GM18517 (cell line): ENCODE results near the gene WWOX.

Source experiments
- ATAC-seq: cut with Tn5 transposase; IDR thresholded peaks from one replicate; pipeline ENCODE4 v1.9.1; 2021; ENCODE audit warnings: mild to moderate bottlenecking, moderate library complexity; ENCODE audit not compliant: unreplicated experiment

WWOX gene

DNA sequence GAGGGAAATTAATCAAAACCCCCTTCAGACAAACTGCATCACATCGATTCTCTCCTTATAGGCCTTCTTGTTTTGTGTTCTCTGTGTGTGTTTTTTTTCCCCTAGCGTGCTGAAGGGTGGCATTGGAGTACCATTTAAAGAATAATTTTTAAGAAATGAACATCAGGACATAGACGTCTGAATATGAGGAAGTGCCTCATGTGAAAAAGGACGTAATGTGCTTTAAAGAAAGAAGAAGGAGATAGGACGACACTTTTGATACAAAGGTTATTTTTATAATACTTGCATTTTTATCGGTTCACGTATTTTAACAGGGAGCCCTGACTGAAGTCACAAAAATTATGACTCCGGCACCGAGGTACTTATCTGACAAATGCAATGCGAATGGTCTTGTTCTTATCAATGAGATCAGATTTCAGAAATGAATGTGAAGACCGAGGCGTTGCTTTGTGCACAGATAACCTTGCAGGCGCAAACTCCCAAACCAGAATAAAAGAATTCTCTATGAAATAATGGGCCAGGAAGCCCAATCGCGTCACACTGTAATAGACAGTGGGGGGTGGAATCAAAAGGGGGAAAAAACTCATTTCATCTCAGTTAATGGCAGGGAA, 894.8 kb downstream of the WWOX start:
- no peak for ATAC-seq

DNA sequence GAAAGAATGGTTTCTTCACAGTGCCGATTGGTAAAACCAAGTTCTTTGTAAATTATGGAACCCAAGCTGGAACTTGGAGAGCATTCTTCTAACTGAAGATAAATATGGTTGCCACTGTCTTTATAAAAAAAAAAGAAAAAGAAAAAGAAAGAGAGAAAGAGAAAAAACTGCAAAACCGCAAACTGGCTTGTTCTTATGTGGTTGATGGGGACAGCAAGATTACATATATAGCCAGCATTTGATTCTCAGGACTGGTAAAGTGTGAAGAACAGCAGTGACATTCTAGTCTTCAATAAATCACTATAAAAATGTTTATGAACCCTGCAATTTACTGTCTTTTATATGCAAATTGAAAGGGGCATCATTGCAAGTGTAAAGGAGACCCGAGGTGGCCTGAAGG, 896.0 kb downstream of the WWOX start:
- ATAC-seq: no peak

DNA sequence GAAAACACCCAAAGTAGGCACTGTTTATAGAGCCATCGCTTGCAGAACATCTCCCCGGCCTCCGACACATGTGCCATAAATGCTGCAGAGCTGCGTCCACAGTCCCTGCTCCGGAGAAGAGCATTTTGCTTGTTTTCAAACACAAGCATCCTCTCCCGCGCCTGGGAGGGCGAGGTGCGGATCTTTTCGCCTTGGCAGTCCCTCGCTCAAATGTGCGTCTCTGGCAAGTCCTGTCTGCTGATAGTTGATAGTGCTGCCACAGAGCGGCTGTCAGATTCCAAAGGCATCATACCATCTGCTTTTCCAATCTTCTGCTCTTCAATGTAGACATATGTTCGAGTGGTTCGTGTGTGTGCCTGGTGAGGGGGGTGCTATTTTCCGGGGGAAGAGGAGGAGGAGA, 897.3 kb downstream of the WWOX start:
- no peak for ATAC-seq

DNA sequence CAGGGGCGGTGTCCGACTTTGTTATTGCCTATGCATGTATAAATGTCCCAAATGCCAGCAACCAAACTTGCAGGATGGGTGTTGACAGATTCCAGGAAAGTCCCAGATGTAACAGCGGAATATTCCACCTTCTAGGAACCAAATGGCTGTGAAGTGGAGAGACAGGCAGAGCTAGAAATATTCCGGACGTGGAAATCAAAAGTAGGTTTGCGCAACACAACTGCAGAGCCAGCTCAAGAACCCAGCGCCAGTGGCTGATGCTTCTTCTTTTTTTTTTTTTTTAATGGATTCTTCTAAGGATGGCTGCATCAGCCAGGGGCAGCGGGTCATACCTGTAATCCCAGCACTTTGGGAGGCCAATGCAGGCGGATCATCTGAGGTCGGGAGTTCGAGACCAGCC, 899.4 kb downstream of the WWOX start:
- no peak for ATAC-seq

DNA sequence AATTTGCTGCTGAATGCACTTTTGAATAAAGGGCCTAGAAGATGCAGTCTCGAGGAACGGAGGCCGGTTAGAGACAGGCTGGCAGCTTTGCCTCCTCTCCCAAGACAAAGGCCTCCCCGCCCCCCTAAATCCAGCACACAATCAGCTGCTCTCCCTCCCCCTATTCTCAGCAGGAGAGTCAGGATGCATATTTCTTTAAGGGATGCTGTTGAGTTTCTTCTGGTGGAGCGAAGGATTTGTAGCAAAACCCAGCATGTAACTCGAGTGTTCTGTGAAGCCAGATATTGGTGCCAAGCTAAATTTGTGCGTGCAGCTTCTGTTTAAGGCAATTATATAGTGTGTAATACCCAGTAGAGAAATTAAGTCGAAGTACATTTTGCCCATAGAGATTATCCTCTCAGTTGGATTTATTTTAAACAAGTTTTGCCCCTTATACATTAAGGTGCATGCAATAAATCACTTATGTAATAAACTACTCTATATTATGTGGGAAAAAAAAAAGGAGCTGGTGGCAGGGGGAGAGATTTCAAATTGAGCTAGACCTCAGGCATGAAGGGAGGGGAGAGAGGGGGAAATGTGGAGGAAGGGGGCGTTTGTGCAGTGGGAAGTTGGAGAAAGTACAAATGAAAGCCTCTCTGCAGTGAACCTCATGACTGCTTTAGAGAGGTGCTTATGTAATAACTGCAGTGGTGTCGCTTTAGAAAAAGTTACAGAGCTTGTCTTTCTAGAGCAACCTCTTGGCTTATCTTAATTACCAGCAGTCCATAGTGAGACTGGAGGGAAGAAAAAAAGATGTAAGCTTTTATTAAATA, 901.9 kb downstream of the WWOX start:
- no peak for ATAC-seq

DNA sequence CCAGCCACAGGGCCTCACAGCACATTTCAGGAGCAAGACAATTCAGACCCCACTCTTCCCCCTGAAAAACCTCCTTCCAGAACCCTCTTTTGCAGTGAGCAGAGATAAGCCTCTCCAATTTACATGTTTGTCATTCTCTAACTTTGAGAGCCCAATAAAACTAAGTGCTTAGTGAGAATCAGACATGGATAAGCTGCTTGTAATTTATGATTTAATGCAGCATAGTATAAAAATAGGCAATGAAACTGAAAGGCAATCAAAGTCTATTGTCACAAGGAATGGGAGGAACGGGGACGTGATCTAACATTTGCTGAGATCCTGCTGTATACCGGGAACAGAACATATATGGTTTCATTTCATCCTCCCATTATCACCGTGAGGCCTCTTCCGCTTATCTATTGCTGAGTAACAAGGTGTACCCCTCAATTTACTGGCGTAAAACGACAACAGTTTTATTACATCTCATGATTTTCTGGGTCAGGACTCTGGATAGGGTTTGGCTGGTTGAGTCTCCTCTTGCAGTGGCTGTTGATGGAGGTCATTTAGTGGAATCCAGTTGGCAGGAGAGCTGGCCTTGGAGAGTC, 903.7 kb downstream of the WWOX start:
- ATAC-seq: no peak

DNA sequence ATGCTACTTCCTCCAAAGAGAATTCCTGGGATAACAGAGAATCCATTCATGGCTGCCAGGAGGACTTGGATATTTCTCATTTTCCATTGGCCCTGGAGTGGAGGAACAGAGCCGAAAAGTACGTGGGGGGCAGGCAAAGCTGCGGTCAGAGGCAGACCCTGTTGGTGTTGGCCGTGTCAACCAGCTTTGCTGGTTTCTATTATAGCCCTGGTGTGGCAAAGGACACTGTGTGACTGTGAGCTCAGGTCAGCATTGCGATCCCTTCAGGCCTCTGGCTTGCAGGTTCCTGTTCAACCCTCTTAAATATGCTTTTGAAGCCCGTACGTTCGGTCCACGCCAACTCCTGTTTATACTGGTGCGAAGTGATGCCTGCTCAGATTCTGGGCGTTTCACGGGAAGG, 904.9 kb downstream of the WWOX start:
- ATAC-seq: no peak

DNA sequence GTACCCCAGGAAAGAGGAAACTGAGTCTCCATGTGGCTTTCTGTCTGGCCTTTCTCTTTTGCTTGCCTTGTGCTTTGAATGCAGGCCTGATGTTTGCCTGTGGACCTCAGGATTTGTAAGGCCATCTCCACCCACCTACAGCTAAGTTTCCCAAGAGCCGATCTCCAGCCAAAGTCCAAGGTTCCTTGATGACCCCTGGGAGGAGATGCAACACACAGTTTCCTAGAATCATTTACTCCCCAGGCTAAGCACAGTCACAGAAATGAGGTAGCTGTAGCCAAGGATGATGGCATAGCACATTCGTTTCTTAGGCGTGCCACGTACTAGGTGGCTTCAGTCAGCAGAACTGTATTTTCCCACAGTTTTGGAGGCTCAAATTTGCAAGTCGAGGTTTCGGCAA, 905.6 kb downstream of the WWOX start:
- ATAC-seq: no peak

DNA sequence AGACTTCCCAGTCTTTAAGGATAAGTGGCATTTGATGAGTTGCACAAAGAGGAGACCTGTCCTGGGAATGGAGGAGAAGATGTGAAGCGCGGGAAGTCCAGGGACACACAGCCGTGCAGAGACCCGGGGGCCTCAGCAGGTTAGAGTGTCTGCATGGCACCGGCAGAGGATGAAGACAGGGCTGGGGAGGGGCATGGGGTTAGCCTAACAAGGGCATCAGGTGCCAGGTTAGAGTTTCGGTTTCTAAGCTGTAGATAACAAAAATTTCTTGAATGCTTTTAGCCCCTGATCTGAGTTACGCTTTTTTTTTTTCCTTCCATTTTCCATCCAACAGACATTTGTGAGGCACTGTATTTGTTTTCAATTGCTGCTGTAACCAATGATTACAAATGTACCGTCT, 906.8 kb downstream of the WWOX start:
- no peak for ATAC-seq

DNA sequence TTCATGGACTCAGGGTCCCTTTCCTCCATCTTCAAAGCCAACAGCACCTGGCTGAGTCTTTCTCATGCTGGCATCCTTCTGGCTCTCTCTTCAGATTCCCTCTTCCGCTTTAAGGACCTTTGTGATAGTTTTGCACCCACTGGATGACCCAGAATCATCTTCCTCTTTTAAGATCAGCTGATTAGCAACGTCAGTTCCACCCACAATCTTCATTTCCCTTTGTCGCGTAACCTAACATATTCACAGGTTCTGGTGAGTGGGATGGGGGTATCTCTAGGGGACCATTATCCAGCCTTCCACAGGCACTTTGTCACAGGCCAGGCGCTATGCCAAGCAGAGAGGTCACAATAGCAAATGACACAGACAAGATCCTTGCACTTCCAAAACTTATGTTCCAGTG, 907.3 kb downstream of the WWOX start:
- no peak for ATAC-seq

DNA sequence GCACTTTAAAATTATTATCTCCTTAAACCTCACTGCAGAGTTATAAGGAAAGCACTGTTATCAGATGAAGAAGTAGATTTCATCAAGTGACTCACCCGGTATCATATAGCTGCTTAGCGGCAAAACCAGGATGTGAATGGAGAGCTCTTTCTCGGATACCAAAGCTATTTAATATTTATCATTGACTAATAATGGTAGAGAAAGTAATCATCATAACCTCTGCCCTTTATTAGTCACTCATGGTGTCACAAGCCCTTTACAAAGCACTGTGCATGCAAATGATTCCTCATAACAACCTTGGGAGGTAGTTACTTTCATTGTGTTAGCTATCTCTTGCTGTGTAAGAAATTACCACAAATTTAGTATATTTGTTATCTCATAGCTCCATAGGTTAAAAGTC, 908.2 kb downstream of the WWOX start:
- no peak for ATAC-seq

DNA sequence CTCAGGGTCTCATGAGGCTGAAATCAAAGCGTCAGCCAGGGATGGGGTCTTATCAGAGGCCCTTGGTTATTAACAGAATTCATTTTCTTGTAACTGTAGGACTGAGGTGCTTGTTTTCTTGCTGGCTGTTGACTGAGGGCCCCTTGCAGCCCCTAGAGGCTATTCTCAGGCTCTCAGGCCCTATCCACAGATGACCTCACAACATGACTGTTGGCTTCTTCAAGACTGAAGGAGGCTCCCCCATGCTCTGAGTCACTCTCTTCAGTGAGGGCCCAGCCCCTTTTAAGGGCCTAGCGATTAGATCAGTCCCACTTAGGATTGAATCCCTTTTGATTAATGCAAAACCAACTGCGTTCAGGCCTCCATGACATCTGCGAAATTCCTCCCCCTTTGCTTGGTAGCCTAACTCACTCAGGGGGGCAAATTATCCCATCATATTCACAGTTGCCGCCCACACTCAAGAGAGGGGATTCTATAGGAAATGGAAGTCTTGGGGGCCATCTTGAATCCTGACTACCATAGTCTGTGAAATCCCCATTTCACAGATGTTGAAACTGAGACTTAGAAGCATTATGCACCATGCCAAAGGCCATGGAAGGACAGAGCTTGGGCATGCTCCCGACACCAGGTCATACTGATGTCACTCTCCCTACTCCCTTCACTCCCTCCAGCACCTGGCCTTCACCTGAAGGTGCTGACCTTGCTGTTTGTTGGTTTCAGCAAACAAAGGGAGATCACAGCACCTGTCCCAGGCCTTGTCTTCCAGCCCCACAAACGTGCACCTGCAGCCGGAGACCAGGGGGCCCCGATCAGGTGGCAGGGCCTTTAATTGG, 908.8 kb downstream of the WWOX start:
- no peak for ATAC-seq

DNA sequence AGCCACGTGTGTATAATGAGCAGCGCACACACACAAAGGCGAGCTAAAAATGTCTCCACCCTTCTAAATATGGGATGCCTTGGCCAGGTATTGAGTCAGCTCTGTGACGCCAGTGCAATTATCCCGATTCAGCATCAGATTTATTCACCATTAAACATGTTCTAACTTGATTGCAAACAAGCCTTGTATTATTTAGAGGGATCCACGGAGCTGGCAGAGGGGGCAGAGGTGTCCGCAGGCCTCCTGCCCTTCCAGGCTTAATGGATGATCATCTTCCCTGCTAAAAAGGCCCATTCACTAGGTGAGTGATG, 909.4 kb downstream of the WWOX start:
- ATAC-seq: no peak

DNA sequence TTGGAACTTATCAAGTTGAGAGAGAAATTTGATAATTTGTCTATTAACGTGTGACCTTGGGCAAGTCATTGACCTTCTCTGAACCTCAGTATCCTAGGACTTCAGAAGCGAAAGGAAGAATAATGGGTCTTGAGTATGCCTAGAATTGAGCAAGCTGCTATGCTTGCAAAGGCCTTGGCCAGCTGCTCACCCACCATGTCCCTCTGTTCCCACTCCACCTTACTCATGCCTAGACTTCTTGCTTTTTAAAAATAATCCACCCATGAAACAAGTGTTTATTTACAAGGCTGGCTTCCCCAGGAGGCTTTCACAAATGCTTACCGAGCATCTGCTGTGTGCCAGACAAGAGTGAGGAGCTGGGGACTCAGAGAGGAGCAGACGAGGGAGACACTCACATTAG, 910.4 kb downstream of the WWOX start:
- ATAC-seq: no peak

DNA sequence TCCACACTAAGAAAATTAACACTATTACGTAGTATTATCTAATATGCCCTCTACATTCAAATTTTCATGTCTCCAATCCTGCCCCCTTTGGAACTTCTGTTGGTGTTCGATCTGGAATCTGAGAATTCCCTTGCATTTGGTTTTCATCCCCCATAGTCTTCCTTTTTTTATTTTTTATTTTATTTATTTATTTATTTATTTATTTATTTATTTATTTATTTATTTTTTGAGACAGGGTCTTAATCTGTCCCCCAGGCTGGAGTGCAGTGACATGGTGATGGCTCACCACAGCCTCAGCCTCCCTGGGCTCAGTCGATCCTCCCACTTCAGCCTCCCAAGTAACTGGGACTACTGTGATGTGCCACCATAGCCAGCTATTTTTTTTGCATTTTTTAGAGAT, 911.8 kb downstream of the WWOX start:
- ATAC-seq: no peak

DNA sequence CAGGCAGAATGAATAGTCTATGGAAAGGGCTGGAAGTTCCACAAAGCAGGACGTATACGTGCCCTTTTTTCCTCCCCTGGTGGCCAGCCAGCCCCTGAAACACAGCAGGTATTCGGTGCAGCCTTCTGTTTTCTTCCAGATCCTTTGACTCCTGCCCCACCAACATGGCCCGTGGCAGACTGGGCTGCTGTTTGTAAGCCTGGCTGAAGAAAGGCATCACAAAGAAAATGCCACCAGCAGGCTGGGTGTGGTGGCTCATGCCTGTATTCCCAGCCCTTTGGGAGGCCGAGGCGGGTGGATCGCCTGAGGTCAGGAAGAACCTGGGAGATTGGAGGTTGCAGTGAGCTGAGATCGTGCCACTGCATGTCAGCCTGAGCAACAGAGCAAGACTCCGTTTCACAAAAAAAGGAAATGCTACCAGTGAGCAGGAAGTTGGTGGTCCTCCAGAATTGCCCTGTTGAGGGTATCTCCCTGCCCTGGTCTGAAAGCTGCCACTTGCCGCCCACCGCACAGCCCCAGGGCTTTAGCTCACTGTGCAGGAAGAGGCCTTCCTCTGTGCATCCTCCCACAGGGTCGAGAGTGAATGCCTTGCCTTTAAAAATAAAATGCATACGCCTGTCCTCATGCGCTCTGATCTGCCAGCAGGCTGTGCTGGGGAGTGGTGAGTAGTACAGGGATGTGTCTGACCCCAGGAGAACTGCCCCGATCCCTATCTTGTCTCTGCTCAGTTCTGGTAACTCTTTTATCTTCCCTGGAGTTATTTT, 913.4 kb downstream of the WWOX start:
- ATAC-seq: no peak

DNA sequence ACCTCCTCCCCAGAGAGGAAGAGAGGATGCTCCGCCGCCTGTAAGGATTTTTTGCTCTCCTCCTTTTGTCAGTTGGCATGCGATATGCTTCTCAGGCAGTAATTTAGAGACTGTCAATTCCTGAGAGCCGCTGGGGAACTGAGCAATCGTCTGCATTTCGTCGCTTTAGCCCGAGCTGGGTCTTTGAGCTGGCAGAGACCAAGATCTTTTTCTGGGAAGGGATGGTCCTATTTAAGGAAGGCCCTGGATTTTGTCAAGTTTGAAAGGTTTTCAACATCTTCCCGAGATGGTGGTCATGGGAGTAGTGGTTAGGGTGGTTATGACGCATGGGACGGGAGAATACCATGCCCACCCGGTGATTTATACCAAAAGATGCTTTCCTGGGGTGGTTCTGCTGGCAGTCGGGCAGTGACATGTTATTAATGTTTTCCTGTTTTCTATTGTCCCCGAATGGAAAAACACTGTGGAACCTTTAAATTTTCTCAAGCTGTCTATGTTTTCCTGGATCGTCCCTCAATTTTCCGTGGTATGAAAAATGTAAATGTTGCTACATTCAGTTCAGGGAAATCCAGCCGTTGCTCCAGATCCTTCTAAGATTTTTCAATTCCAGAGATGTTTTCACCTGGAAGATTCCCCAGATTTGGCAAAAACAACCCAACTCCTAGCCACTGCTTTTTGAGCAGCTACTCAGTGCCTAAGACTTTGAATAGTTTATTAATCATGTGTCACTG, 914.6 kb downstream of the WWOX start:
- no peak for ATAC-seq

DNA sequence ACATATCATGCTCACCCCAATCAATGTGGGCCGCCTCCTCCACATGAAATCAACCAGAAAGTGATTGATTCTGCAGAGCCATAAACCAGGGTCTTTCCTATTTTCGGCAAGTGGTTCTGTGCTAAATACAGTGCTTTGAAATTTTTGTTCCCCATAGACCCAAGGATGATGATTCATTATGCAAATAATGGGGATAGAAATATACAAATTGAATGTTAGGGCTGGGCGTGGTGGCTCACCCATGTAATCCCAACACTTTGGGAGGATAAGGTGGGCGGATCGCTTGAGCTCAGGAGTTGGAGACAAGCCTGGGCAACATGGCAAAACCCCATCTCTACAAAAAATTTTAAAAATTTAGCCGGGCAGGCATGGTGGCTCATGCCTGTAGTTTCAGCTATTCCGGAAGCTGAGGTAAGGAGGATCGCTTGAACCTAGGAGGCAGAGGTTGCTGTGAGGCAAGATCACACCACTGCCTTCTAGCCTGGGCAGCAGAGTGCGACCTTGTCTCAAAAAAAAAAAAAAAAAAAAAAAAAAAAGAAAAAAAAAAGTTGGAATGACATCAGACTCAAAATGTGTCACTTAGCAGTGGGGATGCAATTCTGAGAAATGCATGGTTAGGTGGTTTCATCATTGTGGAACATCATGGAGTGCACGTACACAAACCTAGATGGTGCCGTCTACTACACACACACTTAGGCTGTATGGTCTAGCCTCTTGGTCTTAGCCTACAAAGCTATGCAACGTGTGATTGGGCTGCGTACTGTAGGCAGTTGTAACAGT, 919.4 kb downstream of the WWOX start:
- no peak for ATAC-seq

DNA sequence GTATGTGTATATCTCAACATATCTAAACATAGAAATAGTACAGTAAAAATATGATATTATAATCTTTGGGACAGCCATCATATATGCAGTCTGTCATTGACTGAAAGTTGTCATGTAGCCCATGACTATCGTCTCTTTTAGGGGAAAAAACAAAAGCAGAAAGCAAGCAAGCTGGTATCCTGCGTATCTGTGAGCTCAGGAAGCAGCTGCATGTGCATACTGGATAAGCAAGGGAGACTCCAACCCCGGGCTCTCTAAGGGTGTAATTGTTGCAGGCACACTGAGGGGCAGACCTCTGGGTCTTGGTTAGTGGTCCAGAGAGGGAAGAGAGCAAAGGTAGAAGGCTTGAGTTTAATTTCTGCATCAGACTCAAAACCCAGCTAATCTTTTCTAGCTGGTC, 920.0 kb downstream of the WWOX start:
- ATAC-seq: no peak
